HepG2 (cell line): Measurements from ENCODE around the gene PTH1R. TPM values are rescaled to one million over a fixed set of nuclear protein-coding genes. Genes with fewer than 3 reads are reported as not detected.

Experiments
- ATAC-seq: fragments of 200-7000 bp; cut with Tn5 transposase; 3 replicates; pipeline ENCODE4 v1.9.1; 2020; ENCODE audit warnings: mild to moderate bottlenecking, moderate library complexity
- BruUV-seq: library from RNA; stranded (reverse); fragments of 400-500 nt; replicated peaks from 2 replicates; lab custom pipeline; 2021; lab: Mats Ljungman, UMichigan
- CTCF ChIA-PET: fragments of 300-600 bp; formaldehyde crosslinking; extraction: SDS; loops from one replicate; lab custom pipeline; 2021; ENCODE audit warnings: low total read pairs, inconsistent platforms, low intra/inter-chr PET ratio; lab: Yijun Ruan, JAX
- POLR2A ChIA-PET: fragments of 350-600 bp; sonication (Branson Sonifier 250); formaldehyde crosslinking; loops from one replicate; lab custom pipeline; 2020; ENCODE audit warnings: antibody characterized with exemption, inconsistent platforms; lab: Yijun Ruan, JAX
- DNase-seq: peaks from one replicate; pipeline ENCODE4 v3.0.0-alpha.2; 2015; ENCODE audit warnings: low spot score
- FAIRE-seq: peaks from 3 replicates; lab custom pipeline; 2011; peaks lifted over from hg19 to GRCh38; lab: Jason Lieb, UNC
- H2AFZ ChIP-seq: one replicate; pipeline ENCODE4 v1.6.1; 2011; ENCODE audit warnings: low read length, inconsistent platforms
- H3K27ac ChIP-seq: fragments of 300-600 bp; 3 replicates; pipeline ENCODE4 v1.8.0; 2011; ENCODE audit warnings: mixed run types, mild to moderate bottlenecking, mixed read lengths, low read length, inconsistent platforms; ENCODE audit not compliant: insufficient read depth; ENCODE audit errors: extremely low read length
- H3K27me3 ChIP-seq, 2 experiments: fragments of 200-600 bp in 1 of 2; 2 replicates in 1 of 2; 3 replicates in 1 of 2; pipeline versions ENCODE4 v1.6.0 to v1.8.0; 2011; ENCODE audit warnings: low read length in 2 of 2, mild to moderate bottlenecking in 2 of 2, moderate library complexity in 2 of 2, inconsistent platforms in 1 of 2; ENCODE audit not compliant: insufficient read depth in 2 of 2, control insufficient read depth in 1 of 2
- H3K36me3 ChIP-seq, 2 experiments: fragments of 200-600 bp in 1 of 2; replicated peaks in 1 of 2; 2 replicates in 1 of 2; 3 replicates in 1 of 2; pipeline versions ENCODE4 v1.5.1 to v1.8.0; 2011; ENCODE audit warnings: low read length in 2 of 2, inconsistent platforms in 1 of 2; ENCODE audit not compliant: insufficient read depth in 2 of 2, control insufficient read depth in 1 of 2
- H3K4me1 ChIP-seq: 2 replicates; pipeline ENCODE4 v1.5.1; 2012; ENCODE audit warnings: low read length, inconsistent platforms; ENCODE audit not compliant: insufficient read depth
- H3K4me2 ChIP-seq: 2 replicates; pipeline ENCODE4 v1.6.0; 2011; ENCODE audit warnings: low read depth, low read length, inconsistent platforms
- H3K4me3 ChIP-seq, 3 experiments: fragments of 200-600 bp in 1 of 3; sonication (generic), shearing (Covaris generic) in 1 of 3; replicated peaks in 1 of 3; 2 replicates each; pipeline ENCODE4 v1.5.1; 2011 to 2016; ENCODE audit warnings: low read length in 3 of 3, inconsistent platforms in 2 of 3, low read depth in 2 of 3, mild to moderate bottlenecking in 2 of 3, control low read depth in 1 of 3, mixed read lengths in 1 of 3; ENCODE audit not compliant: insufficient read depth in 1 of 3
- H3K79me2 ChIP-seq: one replicate; pipeline ENCODE4 v1.6.1; 2011; ENCODE audit warnings: low read length, inconsistent platforms; ENCODE audit not compliant: insufficient read depth
- H3K9ac ChIP-seq: 2 replicates; pipeline ENCODE4 v1.6.0; 2011; ENCODE audit warnings: mild to moderate bottlenecking, low read depth, low read length, inconsistent platforms; ENCODE audit not compliant: insufficient read depth
- H3K9me3 ChIP-seq: 2 replicates; pipeline ENCODE4 v1.5.1; 2012; ENCODE audit warnings: mild to moderate bottlenecking, low read length
- H4K20me1 ChIP-seq: 2 replicates; pipeline ENCODE4 v1.6.0; 2011; ENCODE audit warnings: inconsistent platforms, mild to moderate bottlenecking, low read length, moderate library complexity; ENCODE audit not compliant: insufficient read depth
- AGO2 ChIP-seq: fragments of 200-400 bp; formaldehyde crosslinking; optimal IDR thresholded peaks from 2 replicates; pipeline ENCODE3; 2017; ENCODE audit warnings: mild to moderate bottlenecking, low read depth, low read length, moderate library complexity
- ASH2L ChIP-seq: fragments of 300-600, 200-600 bp; sonication (generic); IDR thresholded peaks from 2 replicates; pipeline ENCODE4 v1.7.0; 2017; ENCODE audit warnings: low read depth, mild to moderate bottlenecking, moderate library complexity, mixed read lengths, low read length; ENCODE audit not compliant: insufficient read length
- CHD2 ChIP-seq: IDR thresholded peaks from 2 replicates; pipeline ENCODE4 v1.6.1; 2011; ENCODE audit warnings: low read depth, low read length, improper control_type of control experiment
- DR1 ChIP-seq: sonication (generic); formaldehyde crosslinking; IDR thresholded peaks from 2 replicates; pipeline ENCODE4 v1.8.0; 2021; ENCODE audit warnings: mild to moderate bottlenecking, missing genetic modification reagents, inconsistent platforms
- GABPA ChIP-seq, 2 experiments: IDR thresholded peaks; 2 replicates each; pipeline ENCODE4 v1.6.1; 2011 to 2016; ENCODE audit warnings: low read depth in 2 of 2, low read length in 1 of 2, missing biosample characterization in 1 of 2, missing genetic modification characterization in 1 of 2
- GATAD1 ChIP-seq: IDR thresholded peaks from 2 replicates; pipeline ENCODE4 v1.6.1; 2016; ENCODE audit warnings: missing genetic modification reagents, missing compliant biosample characterization
- GPN1 ChIP-seq: sonication (generic); formaldehyde crosslinking; IDR thresholded peaks from 2 replicates; pipeline ENCODE4 v1.5.1; 2020; ENCODE audit warnings: missing genetic modification reagents, borderline replicate concordance
- MAFF ChIP-seq: IDR thresholded peaks from 2 replicates; pipeline ENCODE4 v1.6.1; 2011; ENCODE audit warnings: low read depth, low read length, improper control_type of control experiment
- MTA3 ChIP-seq: sonication (generic); formaldehyde crosslinking; IDR thresholded peaks from 2 replicates; pipeline ENCODE4 v1.4.0; 2020; ENCODE audit warnings: missing genetic modification reagents
- NCOR1 ChIP-seq: fragments of 200-600 bp; sonication (generic); IDR thresholded peaks from 2 replicates; pipeline ENCODE4 v1.7.0; 2017; ENCODE audit warnings: antibody characterized with exemption, low read length, borderline replicate concordance
- NR2C2 ChIP-seq: sonication (generic); formaldehyde crosslinking; IDR thresholded peaks from 2 replicates; pipeline ENCODE4 v1.4.0; 2020; ENCODE audit warnings: missing genetic modification reagents, mild to moderate bottlenecking, moderate library complexity, borderline replicate concordance
- RCOR2 ChIP-seq: IDR thresholded peaks from 2 replicates; pipeline ENCODE4 v1.6.1; 2016; ENCODE audit warnings: missing biosample characterization, missing genetic modification reagents
- SIN3B ChIP-seq: fragments of 150-350 bp; IDR thresholded peaks from 2 replicates; pipeline ENCODE4 v1.6.1; 2014; ENCODE audit warnings: low read length
- SIX4 ChIP-seq: sonication (generic); formaldehyde crosslinking; IDR thresholded peaks from 2 replicates; pipeline ENCODE4 v1.4.0; 2020; ENCODE audit warnings: missing genetic modification reagents
- SOX13 ChIP-seq, 3 experiments: fragments of 450-650 bp in 1 of 3; sonication (generic) in 1 of 3; formaldehyde crosslinking in 1 of 3; IDR thresholded peaks in 2 of 3; conservative IDR thresholded peaks in 1 of 3; 2 replicates each; pipeline versions ENCODE4 v1.5.0 to v1.6.1; 2016 to 2020; ENCODE audit warnings: antibody characterized with exemption in 1 of 3, mild to moderate bottlenecking in 1 of 3, missing compliant biosample characterization in 1 of 3, missing genetic modification reagents in 1 of 3, moderate library complexity in 1 of 3
- ZBTB7B ChIP-seq: sonication (generic); formaldehyde crosslinking; IDR thresholded peaks from 2 replicates; pipeline ENCODE4 v1.4.0; 2020; ENCODE audit warnings: missing genetic modification reagents
- ZFP37 ChIP-seq: sonication (generic); formaldehyde crosslinking; IDR thresholded peaks from 2 replicates; pipeline ENCODE4 v1.4.0; 2020; ENCODE audit warnings: missing genetic modification reagents, borderline replicate concordance
- ZNF776 ChIP-seq: sonication (generic); formaldehyde crosslinking; IDR thresholded peaks from 2 replicates; pipeline ENCODE4 v1.4.0; 2020; ENCODE audit warnings: mild to moderate bottlenecking, missing genetic modification reagents
- WGBS: methylation state at CpG from one replicate; pipeline ENCODE4 v1.1.6; 2017; ENCODE audit warnings: low lambda C conversion rate; 5-methylcytosine and 5-hydroxymethylcytosine counted together
- in situ Hi-C: cut with HindIII; loops from 2 replicates; pipeline ENCODE4 v1.10.0; 2017; ENCODE audit warnings: low pct_unique_long_range_greater_than_20kb; ENCODE audit not compliant: extremely low pct_ligation_motif_present
- intact Hi-C: fragments of 100-400 bp; cut with micrococcal nuclease; formaldehyde crosslinking; loops from one replicate; pipeline ENCODE4 v1.10.0; 2022; ENCODE audit not compliant: unreplicated experiment
- polyA plus RNA-seq, 8 experiments: library from polyadenylated mRNA; depleted of rRNA in 3 of 8; stranded (reverse) in 7 of 8; unstranded in 1 of 8; fragments of >200 nt; fragmentation: Illumina TruSeq in 4 of 8; extraction: Trizol in 4 of 8; gene quantifications; 2 replicates each; pipeline versions ENCODE4 v1.2.1 to v1.2.3, GENCODE V29; 2011 to 2016; ENCODE audit warnings: low read depth in 4 of 8, missing spikeins in 1 of 8, mixed read lengths in 1 of 8; ENCODE audit not compliant: insufficient read depth in 1 of 8
- total RNA-seq, 5 experiments: library from RNA; depleted of rRNA; stranded (reverse); fragments of >200 nt; fragmentation: Illumina TruSeq; extraction: Trizol; gene quantifications; 2 replicates each; pipeline ENCODE4 v1.2.3, GENCODE V29; 2016; ENCODE audit warnings: low read depth in 1 of 5
- TF ChIP-seq, protein P1 (sequence below): sonication (generic); formaldehyde crosslinking; IDR thresholded peaks from 2 replicates; pipeline ENCODE4 v1.5.0; 2020; ENCODE audit warnings: missing genetic modification reagents

PTH1R gene
- total and polyA plus RNA-seq, 2 of the 13 experiments (the other 11 are each of a cell fraction or from before 2014, with no cell fraction given) = not detected

DNA sequence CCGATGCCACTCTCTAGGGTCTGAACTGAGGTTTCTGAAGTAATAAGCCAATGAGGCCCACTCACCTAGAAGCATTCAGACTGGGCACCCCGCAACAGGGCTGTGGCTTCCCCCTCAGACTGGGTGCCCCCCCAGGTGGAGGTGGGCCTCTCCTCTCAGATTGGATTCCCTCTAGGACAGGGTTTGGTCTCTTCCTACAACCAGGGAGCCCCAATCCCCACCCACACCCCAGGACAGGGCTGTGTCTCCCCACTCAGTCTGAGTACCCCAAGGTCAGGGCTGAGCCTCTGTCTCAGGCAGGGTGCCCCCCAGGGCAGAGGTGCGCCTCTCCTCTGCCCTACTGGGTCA lies 27.7 kb downstream of the PTH1R start:
- Histone ChIP-seq H3K27me3 (peaks cover 6 to 39% of the 10 kb centered on the region in 2 experiments; a peak in 3 of 5 replicates), H3K4me3 (no peak overlapping the region), H2AFZ (no peak overlapping the region), H3K9ac (no peak overlapping the region), H3K4me1 (peaks cover 10% of the 10 kb centered on the region), H3K27ac (no peak overlapping the region), H3K79me2 (no peaks in the 10 kb centered on the region), H3K4me2 (no peak overlapping the region), H3K9me3 (no peaks in the 10 kb centered on the region), H4K20me1 (no peaks in the 10 kb centered on the region), H3K36me3 (no peaks in the 10 kb centered on the region)
- TF ChIP-seq SOX13 (IDR thresholded peaks at IDR 0.05) = no peak
- TF ChIP-seq SOX13 (CRISPR knock-in tag; conservative IDR thresholded peaks at IDR 0.05 in 1 of 2, IDR thresholded peaks at IDR 0.05 in 1 of 2) = no peak
- TF ChIP-seq ZNF776 (CRISPR knock-in tag) = no peak
- TF ChIP-seq, protein P1, sequence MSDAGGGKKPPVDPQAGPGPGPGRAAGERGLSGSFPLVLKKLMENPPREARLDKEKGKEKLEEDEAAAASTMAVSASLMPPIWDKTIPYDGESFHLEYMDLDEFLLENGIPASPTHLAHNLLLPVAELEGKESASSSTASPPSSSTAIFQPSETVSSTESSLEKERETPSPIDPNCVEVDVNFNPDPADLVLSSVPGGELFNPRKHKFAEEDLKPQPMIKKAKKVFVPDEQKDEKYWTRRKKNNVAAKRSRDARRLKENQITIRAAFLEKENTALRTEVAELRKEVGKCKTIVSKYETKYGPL (CRISPR knock-in tag) = no peak
- no TSS peak for BruUV-seq
- no peak for FAIRE-seq
- intact Hi-C loops (no loop called here), in situ Hi-C loops (loop anchor here (5.0 kb wide), 2 partner anchors 38 to 193 kb away; no protein-coding TSS in a partner anchor)
- no CpG with 5 or more reads among the region's 3 CpGs for WGBS
- ChIA-PET POLR2A (no interaction called here), CTCF (no interaction called here)
- DNase-seq = no peak
- no peak for ATAC-seq

DNA sequence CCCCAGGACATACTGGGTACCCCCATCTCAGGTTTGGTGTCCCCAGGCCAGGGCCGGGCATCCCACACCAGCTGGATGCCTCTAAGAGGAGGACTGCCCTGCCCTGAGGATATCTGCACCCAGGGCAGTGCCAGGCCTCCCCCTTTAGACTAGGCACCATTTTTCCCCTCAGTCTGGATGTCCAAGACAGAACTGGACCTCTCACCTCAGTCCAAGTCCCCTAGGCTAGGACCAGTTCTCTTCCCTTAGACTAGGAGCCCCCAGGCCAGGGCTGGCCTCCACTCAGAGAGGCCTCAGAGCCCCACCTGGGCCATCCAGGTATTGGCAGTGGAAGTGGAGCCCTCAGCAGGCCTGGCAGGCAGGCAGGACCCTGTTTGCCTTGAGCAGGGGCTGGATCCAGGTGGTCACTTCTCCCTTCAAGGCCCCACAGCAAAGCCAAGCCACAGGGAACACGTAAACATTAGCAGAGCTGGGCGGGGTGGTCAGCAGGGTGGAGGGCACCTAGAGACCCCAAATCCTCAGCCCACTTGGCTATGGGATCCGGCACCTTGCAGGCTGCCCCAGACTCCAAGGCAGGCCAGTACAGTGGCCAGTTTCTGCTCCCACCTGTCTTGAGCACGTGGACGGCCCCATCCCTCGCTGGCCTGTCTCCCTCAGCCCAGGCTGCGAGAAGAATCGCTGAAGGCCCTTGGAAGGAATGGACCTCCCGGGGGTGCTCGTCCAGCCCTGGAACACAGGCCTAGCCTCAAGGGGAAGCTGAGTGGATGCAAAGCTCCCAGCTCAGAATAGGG lies 28.3 kb downstream of the PTH1R start:
- H3K4me2 ChIP-seq = no peak overlapping the region
- ChIA-PET CTCF (no interaction called here), POLR2A (no interaction called here)
- H3K9me3 ChIP-seq = no peaks in the 10 kb centered on the region
- H3K4me1 ChIP-seq = peaks cover 10% of the 10 kb centered on the region
- no peak overlapping the region for H3K27ac ChIP-seq
- peaks cover 6 to 39% of the 10 kb centered on the region in 2 experiments; a peak in 3 of 5 replicates for H3K27me3 ChIP-seq
- no peaks in the 10 kb centered on the region for H3K36me3 ChIP-seq
- no peak overlapping the region for H2AFZ ChIP-seq
- intact Hi-C loops = no loop called here
- no peak overlapping the region for H3K9ac ChIP-seq
- DNase-seq (no peak), FAIRE-seq (no peak), ATAC-seq (no peak)
- BruUV-seq = no TSS peak
- no peaks in the 10 kb centered on the region for H4K20me1 ChIP-seq
- 0% methylated on average over 7 of the region's 11 CpGs for WGBS
- no peak overlapping the region for H3K4me3 ChIP-seq
- in situ Hi-C loops = loop anchor here (5.0 kb wide), 2 partner anchors 39 to 194 kb away; no protein-coding TSS in a partner anchor
- H3K79me2 ChIP-seq = no peaks in the 10 kb centered on the region
- no peak for TF ChIP-seq SIN3B
- no peak for TF ChIP-seq SIX4 (CRISPR knock-in tag)
- TF ChIP-seq ZBTB7B (CRISPR knock-in tag) = no peak
- TF ChIP-seq ZFP37 (CRISPR knock-in tag) = no peak
- no peak for TF ChIP-seq MTA3
- TF ChIP-seq RCOR2 = no peak
- TF ChIP-seq GPN1 = no peak
- TF ChIP-seq CHD2 = no peak
- no peak for TF ChIP-seq DR1 (CRISPR knock-in tag)
- no peak for TF ChIP-seq NCOR1
- no peak for TF ChIP-seq GABPA (IDR thresholded peaks at IDR 0.05; ENCODE audit: low read depth, low read length)
- no peak for TF ChIP-seq GABPA (CRISPR knock-in tag; IDR thresholded peaks at IDR 0.05; ENCODE audit: low read depth)
- no peak for TF ChIP-seq MAFF
- no peak for TF ChIP-seq AGO2
- no peak for TF ChIP-seq GATAD1 (CRISPR knock-in tag)
- TF ChIP-seq ASH2L = no peak
- no peak for TF ChIP-seq NR2C2 (CRISPR knock-in tag)
